Astrocyte (in vitro differentiated cells and primary cell): ENCODE data around the gene R3HCC1L. TPM values are rescaled to one million over a fixed set of nuclear protein-coding genes. Genes with fewer than 3 reads are reported as not detected.

Experiments
- DNase-seq: peaks from one replicate; pipeline ENCODE4 v3.0.0-alpha.2; 2010; ENCODE audit warnings: low read depth
- FAIRE-seq: peaks from 2 replicates; lab custom pipeline; 2011; peaks lifted over from hg19 to GRCh38; lab: Jason Lieb, UNC
- H2AFZ ChIP-seq: 2 replicates; pipeline ENCODE4 v1.6.0; 2012; ENCODE audit warnings: low read depth, low read length, inconsistent platforms
- H3K27ac ChIP-seq: 2 replicates; pipeline ENCODE4 v1.5.1; 2011; ENCODE audit warnings: low read depth, low read length, inconsistent platforms
- H3K27me3 ChIP-seq: 2 replicates; pipeline ENCODE4 v1.6.0; 2011; ENCODE audit warnings: low read length, inconsistent platforms; ENCODE audit not compliant: insufficient read depth
- H3K36me3 ChIP-seq: 2 replicates; pipeline ENCODE4 v1.5.1; 2011; ENCODE audit warnings: low read length, inconsistent platforms; ENCODE audit not compliant: insufficient read depth
- H3K4me1 ChIP-seq: 2 replicates; pipeline ENCODE4 v1.5.1; 2011; ENCODE audit warnings: low read length, inconsistent platforms; ENCODE audit not compliant: insufficient read depth
- H3K4me2 ChIP-seq: 2 replicates; pipeline ENCODE4 v1.6.0; 2012; ENCODE audit warnings: low read length, inconsistent platforms
- H3K4me3 ChIP-seq: 2 replicates; pipeline ENCODE4 v1.5.1; 2011; ENCODE audit warnings: low read depth, mild to moderate bottlenecking, low read length, inconsistent platforms; ENCODE audit not compliant: insufficient read depth
- H3K79me2 ChIP-seq: 2 replicates; pipeline ENCODE4 v1.6.0; 2012; ENCODE audit warnings: mild to moderate bottlenecking, low read length, inconsistent platforms; ENCODE audit not compliant: insufficient read depth
- H3K9ac ChIP-seq: 2 replicates; pipeline ENCODE4 v1.6.0; 2012; ENCODE audit warnings: mild to moderate bottlenecking, low read length, inconsistent platforms
- H3K9me3 ChIP-seq: 2 replicates; pipeline ENCODE4 v1.5.1; 2012; ENCODE audit warnings: low read depth, mild to moderate bottlenecking, low read length, inconsistent platforms; ENCODE audit not compliant: insufficient read depth
- H4K20me1 ChIP-seq: 2 replicates; pipeline ENCODE4 v1.6.0; 2012; ENCODE audit warnings: low read length, inconsistent platforms; ENCODE audit not compliant: insufficient read depth
- H3K27ac Mint-ChIP-seq: one replicate; pipeline ENCODE4 v1.8.0; 2021; ENCODE audit warnings: mild to moderate bottlenecking, mixed read lengths; ENCODE audit not compliant: unreplicated experiment
- H3K27me3 Mint-ChIP-seq: one replicate; pipeline ENCODE4 v1.8.0; 2021; ENCODE audit warnings: low read depth, mixed read lengths; ENCODE audit not compliant: unreplicated experiment
- H3K36me3 Mint-ChIP-seq: one replicate; pipeline ENCODE4 v1.8.0; 2021; ENCODE audit warnings: low read depth, mixed read lengths; ENCODE audit not compliant: unreplicated experiment
- H3K4me1 Mint-ChIP-seq: one replicate; pipeline ENCODE4 v1.8.0; 2021; ENCODE audit warnings: low read depth, mixed read lengths; ENCODE audit not compliant: unreplicated experiment
- H3K4me3 Mint-ChIP-seq: one replicate; pipeline ENCODE4 v1.8.0; 2021; ENCODE audit warnings: mild to moderate bottlenecking, moderate library complexity, mixed read lengths; ENCODE audit not compliant: unreplicated experiment
- H3K9me3 Mint-ChIP-seq: one replicate; pipeline ENCODE4 v1.8.0; 2021; ENCODE audit warnings: mild to moderate bottlenecking, mixed read lengths; ENCODE audit not compliant: unreplicated experiment
- EZH2 ChIP-seq: IDR thresholded peaks from 2 replicates; pipeline ENCODE4 v1.6.1; 2012; ENCODE audit warnings: mild to moderate bottlenecking, low read length, inconsistent platforms; ENCODE audit not compliant: insufficient read depth
- total RNA-seq: library from RNA; stranded (reverse); gene quantifications from 2 replicates; pipeline ENCODE4 v1.2.1, GENCODE V29; 2021
- TF ChIP-seq, protein P1 (sequence below): IDR thresholded peaks from 2 replicates; pipeline ENCODE4 v1.5.1; 2011; ENCODE audit warnings: low read depth, mild to moderate bottlenecking, inconsistent platforms, low read length, moderate library complexity; ENCODE audit not compliant: insufficient read depth

R3HCC1L gene
- total RNA-seq, 1 donor from 2014 or later = 19.9 TPM

DNA sequence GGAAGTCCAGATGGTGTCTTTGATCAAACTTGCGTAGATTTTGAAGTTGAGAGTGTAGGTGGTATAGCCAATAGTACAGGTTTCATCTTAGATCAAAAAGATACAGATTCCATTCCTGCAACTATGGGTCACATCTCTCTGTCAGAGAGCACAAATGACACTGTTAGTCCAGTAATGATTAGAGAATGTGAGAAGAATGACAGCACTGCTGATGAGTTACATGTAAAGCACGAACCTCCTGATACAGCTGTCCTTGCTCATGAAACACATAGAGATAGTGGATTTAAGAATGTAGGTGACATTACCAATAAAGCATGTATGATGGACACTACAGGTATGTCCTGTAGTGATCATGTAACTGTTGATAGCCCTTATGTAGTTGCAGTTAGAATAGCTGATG lies 74.5 kb downstream of the R3HCC1L start:
- Histone ChIP-seq H3K4me2 (no peak overlapping the region), H2AFZ (no peak overlapping the region), H3K4me1 (no peaks in the 10 kb centered on the region), H3K4me3 (no peak overlapping the region), H4K20me1 (peaks cover 13% of the 10 kb centered on the region), H3K79me2 (peaks cover 2% of the 10 kb centered on the region), H3K36me3 (peaks cover 9% of the 10 kb centered on the region), H3K9me3 (no peaks in the 10 kb centered on the region), H3K27me3 (no peaks in the 10 kb centered on the region), H3K27ac (no peak overlapping the region), H3K9ac (no peak overlapping the region)
- FAIRE-seq = no peak
- DNase-seq = no peak
- Mint-ChIP-seq H3K4me1 (peaks cover 7% of the 10 kb centered on the region), H3K27me3 (no peaks in the 10 kb centered on the region), H3K9me3 (no peaks in the 10 kb centered on the region), H3K4me3 (no peak overlapping the region), H3K36me3 (peaks cover 5% of the 10 kb centered on the region), H3K27ac (no peak overlapping the region)
- TF ChIP-seq EZH2 = no peak
- TF ChIP-seq, protein P1, sequence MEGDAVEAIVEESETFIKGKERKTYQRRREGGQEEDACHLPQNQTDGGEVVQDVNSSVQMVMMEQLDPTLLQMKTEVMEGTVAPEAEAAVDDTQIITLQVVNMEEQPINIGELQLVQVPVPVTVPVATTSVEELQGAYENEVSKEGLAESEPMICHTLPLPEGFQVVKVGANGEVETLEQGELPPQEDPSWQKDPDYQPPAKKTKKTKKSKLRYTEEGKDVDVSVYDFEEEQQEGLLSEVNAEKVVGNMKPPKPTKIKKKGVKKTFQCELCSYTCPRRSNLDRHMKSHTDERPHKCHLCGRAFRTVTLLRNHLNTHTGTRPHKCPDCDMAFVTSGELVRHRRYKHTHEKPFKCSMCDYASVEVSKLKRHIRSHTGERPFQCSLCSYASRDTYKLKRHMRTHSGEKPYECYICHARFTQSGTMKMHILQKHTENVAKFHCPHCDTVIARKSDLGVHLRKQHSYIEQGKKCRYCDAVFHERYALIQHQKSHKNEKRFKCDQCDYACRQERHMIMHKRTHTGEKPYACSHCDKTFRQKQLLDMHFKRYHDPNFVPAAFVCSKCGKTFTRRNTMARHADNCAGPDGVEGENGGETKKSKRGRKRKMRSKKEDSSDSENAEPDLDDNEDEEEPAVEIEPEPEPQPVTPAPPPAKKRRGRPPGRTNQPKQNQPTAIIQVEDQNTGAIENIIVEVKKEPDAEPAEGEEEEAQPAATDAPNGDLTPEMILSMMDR = no peak

DNA sequence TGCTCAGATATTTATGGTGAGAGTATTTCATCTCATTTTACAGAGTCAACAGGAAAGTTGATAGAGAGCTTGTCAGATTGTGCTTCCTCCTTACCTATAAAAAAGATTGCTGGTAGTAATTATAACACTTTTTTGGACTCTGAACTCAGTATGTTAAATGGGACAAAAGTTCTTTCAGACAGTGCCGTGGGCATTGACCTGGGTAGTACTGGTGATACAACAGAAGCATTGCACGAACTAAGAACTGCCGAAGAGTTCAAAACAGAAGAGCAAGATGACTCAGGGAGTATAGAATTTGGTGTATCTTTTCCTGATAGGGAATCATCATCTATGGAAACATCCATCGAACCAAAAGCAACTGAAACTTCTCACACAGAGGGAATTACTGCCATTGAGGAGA lies 75.0 kb downstream of the R3HCC1L start:
- H3K4me3 ChIP-seq = no peak overlapping the region
- Mint-ChIP-seq H3K27me3 (no peaks in the 10 kb centered on the region), H3K36me3 (peaks cover 5% of the 10 kb centered on the region), H3K4me3 (no peak overlapping the region), H3K9me3 (no peaks in the 10 kb centered on the region), H3K4me1 (peaks cover 7% of the 10 kb centered on the region), H3K27ac (no peak overlapping the region)
- H3K9me3 ChIP-seq = no peaks in the 10 kb centered on the region
- TF ChIP-seq, protein P1 = no peak
- no peak for TF ChIP-seq EZH2
- peaks cover 6% of the 10 kb centered on the region for H3K79me2 ChIP-seq
- H3K36me3 ChIP-seq = peaks cover 9% of the 10 kb centered on the region
- peaks cover 16% of the 10 kb centered on the region for H4K20me1 ChIP-seq
- no peak overlapping the region for H3K4me2 ChIP-seq
- H2AFZ ChIP-seq = no peak overlapping the region
- H3K27ac ChIP-seq = no peak overlapping the region
- no peak overlapping the region for H3K9ac ChIP-seq
- FAIRE-seq (no peak), DNase-seq (no peak)
- no peaks in the 10 kb centered on the region for H3K4me1 ChIP-seq
- H3K27me3 ChIP-seq = no peaks in the 10 kb centered on the region

- no peak for DNase-seq
- Mint-ChIP-seq H3K27me3 (no peaks in the 10 kb centered on the region), H3K4me3 (no peak overlapping the region), H3K27ac (no peak overlapping the region), H3K36me3 (peaks cover 7% of the 10 kb centered on the region), H3K4me1 (peaks cover 7% of the 10 kb centered on the region), H3K9me3 (no peaks in the 10 kb centered on the region)
- no peak for FAIRE-seq
- Histone ChIP-seq H3K27ac (no peak overlapping the region), H3K9ac (no peak overlapping the region), H3K36me3 (peaks cover 9% of the 10 kb centered on the region), H3K4me1 (no peaks in the 10 kb centered on the region), H4K20me1 (peaks cover 21% of the 10 kb centered on the region), H3K79me2 (peaks cover 6% of the 10 kb centered on the region), H2AFZ (no peak overlapping the region), H3K9me3 (no peaks in the 10 kb centered on the region), H3K27me3 (no peaks in the 10 kb centered on the region), H3K4me3 (no peak overlapping the region), H3K4me2 (no peak overlapping the region)
- TF ChIP-seq EZH2 = no peak
- TF ChIP-seq, protein P1 = no peak
These were observed 77.7 kb downstream of the R3HCC1L start for GRCh38 chr10:98212196-98212595.
